22Rv1 (cell line): ENCODE measurements around the gene CCDC169.

ENCODE experiments used
- CTCF ChIP-seq: fragments of 450-650 bp; IDR thresholded peaks from 2 replicates; pipeline ENCODE4 v1.5.1; 2017; ENCODE audit warnings: mild to moderate bottlenecking
- ZFX ChIP-seq: fragments of 450-650 bp; IDR thresholded peaks from 2 replicates; pipeline ENCODE4 v1.6.1; 2017; ENCODE audit warnings: antibody characterized with exemption, borderline replicate concordance

GRCh38 chr13:36261976-36262375 lies 35.6 kb downstream of the CCDC169 start:
- TF ChIP-seq CTCF (no peak), ZFX (no peak)
